Measurements from ENCODE around the gene OR5AP2.
"Not testable (repeated sequence)": the region's sequence is repeated elsewhere in the genome, so short reads cannot be mapped to it uniquely, and the experiment has no call there.

Gene OR5AP2

DNA sequence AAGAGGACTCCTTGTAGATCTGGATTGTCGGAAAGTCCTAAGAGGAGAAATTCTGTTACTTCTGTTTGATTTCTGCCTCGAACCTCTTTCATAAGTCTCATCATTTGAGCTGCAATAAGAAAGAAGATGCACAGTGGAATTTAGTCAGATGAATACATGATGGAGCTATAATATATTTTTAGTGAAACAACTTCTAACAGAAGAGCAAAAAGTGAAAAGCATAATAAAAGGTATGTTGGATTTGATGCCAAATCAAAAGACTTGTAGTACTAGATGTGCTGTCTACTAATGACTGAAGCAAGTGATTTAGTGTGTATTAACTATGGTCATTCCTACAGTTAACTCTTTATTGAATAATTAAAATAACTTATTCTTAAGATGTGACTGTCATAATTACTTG lies at the start of gene OR5AP2:
TSS of gene OR5AP2 (minus strand) at position 101 of the 400 bp plus-strand sequence. CDS start at position 101, 0 bp downstream.
- no peak for ATAC-seq

DNA sequence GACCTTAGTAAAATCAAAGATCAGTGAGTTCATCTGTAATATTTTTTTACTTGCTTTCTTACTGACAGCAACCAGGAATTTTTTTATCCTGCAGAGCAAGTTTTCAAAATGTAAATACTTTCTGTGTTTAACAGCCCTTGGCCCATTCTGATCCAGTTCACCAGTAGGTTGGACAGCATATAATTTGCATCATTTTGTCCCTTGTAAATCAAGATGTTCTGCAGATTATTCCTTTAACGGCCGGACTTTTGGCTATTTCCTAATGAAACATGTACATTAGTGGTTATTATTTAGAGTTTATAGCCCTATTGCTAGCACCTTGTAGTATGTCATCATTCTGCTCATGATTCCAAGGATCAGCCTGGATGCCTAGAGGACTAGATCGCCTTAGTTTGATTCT lies 48.9 kb upstream of the OR5AP2 start:
- ATAC-seq, result not testable (repeated sequence)

DNA sequence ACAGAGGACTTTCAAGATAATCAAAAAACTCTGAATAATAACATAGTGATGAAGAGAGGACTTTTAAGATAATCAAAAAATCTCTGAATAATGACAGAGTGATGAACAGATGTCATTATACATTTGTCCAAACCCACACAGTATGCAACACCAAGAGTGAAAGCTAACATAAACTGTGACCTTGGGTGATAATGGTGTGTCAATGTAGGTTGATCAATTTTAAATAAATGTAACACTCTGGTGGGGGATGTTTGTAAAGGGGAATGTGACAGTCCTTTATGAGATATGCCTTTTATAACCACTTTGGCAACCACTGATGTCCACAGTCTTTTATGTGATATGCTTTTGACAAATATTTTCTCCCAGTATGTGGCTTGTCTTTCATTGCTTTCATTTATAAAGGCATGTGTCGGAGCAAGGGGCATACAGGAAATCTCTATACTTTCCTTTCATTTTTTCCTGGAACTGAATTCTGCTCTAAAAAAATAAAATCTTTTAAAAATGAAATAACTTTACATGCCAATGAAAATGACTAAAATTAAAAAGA lies 46.4 kb upstream of the OR5AP2 start:
- ATAC-seq, result no peak

DNA sequence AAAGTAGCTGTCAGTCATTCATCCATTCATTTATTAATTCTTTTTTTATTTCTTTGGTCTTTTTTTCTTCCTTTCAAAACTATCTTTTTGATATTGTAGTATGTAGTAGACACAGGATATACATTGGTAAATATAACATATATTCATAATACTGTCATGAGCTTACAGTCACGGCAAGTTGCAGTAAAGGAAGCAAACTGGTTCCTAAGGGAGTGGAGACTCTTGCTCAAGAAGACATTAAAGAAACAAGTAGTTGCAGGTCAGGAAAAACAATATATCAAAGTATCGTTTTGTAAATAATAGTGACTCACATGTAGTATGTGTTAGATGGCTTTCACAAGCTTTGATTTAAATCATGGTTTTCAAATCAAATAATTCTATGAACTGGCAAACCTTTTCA lies 28.7 kb upstream of the OR5AP2 start:
- ATAC-seq, result no peak

DNA sequence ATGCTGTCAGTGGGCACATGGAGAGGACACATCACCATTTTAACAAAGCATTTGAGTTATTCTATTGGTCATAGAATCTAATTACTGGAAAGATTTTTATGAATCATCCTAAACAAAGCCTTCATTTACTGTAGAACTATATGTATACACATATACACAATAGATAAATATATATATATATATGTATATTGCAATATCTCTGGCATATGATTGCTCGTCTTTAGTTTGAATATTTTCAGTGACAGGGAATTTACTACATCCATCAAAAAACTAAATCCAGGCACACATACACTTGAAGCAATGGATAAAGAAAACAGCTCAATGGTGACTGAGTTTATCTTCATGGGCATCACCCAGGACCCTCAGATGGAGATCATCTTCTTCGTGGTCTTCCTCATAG lies 21.1 kb upstream of the OR5AP2 start, which contains the start of gene OR5AR1:
TSS of gene OR5AR1 (plus strand) at position 301 of the 400 bp plus-strand sequence. CDS start at position 301, 0 bp downstream.
- ATAC-seq, result no peak

DNA sequence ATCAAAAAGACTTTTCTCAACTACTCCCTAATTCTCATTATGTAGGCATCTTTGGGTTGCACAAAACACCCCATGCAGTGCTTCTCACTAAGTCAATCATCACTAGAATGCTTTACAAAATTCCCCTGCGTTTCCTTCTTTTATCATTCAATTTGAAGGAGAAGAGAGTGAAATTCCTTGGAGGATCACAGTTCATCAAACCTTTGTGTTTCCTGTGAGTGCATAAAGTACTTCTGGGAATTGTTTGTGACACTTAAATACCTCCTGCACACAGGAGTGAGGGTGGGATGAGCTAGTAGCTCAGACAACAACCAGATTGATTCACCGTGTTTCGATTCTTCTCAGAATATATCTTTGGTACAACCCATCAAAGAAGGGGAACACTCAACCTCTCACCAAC lies 17.5 kb upstream of the OR5AP2 start:
- no peak for ATAC-seq

DNA sequence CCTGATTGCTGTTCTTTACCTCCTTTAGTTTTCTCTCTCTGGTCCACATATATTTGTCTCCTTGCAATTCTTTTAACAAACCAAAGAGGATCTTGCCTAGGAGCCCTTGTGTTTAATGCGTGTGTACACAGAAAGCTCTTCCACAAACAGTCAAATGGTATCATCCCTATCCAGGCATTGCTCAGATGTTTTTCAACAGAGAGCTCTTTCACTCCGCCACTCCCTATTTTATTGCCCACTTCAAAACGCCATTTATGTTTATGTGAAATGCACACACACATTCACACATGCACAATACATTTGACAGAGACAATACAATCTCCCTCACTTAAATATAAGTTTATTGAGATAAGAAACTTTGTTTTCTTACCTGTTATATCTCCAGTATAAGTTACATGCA lies 4.7 kb downstream of the OR5AP2 start:
- no peak for ATAC-seq

DNA sequence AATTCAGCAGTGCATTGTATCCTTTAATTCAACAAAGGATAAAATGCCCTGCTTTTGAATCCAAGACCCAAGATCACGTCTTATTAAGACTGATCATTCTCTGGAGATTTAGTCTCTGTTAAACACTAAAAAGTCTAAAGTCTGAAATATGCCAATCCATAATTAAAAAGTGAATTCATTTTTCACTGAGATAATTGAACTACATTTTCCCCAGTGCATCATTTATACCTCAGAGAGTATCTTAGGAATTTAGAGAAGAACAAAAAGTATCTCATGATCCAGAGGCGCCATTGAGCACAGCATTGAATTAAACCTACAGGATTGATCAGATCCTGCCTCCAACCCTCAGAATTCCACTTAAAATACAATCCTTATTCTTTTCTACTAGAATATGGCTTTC lies 5.4 kb downstream of the OR5AP2 start:
- no peak for ATAC-seq

DNA sequence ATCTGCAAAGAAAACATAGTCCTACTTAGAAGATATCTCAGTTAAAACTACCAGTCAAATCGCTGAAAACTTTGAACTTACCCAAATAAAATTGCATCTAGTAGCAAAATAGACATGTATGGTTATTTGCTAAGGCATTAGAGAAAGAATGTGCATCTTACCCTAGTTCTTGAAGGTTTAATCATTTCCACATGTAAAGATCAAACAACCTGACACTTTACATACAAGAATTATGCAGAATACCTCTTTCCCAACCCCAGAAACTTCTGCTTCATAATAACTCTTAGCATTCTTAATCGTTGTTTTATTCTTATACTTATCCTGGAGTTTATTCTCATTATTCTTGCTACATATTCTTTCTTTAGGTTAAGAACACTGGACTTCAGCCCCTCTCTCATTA lies 9.9 kb downstream of the OR5AP2 start:
- no peak for ATAC-seq

DNA sequence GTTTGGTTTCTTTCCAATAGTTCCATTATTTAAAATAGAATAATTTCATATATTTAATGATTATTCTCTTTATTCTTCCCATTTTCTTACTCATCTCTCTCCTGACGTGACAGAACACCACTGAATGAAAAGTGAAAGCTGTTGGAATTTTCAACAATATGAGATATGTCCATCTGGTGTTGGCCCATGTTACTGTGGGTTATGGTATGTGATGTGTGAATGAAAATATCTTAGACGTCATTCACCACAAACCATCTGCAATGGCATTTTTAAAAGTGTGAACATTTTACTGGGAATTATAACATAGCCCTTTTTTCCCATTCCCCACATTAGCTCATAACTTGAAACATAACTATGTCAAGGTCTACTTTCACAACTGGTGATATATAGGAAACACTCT lies 16.3 kb downstream of the OR5AP2 start:
- ATAC-seq, result no peak

DNA sequence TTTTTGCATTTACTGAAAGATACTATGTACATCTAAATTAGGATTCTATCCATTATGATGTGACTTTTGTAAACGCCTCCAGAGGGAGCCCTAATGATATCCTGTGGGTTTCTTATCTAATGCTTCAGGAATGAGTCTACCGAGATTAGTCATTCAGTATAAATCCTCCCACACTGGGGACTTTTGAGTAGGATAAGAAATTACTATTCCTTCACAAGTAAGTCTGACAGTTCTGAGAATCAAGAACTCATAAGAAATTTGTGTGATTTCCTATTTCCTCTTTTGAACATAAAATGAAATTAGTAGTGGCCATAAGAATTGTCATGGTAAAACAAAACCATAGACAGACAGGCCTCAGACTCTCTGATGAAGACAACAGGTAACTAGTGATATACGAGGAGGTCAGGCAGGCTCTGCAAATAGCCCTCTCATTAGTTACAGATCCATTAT lies 17.6 kb downstream of the OR5AP2 start:
- ATAC-seq, result no peak

DNA sequence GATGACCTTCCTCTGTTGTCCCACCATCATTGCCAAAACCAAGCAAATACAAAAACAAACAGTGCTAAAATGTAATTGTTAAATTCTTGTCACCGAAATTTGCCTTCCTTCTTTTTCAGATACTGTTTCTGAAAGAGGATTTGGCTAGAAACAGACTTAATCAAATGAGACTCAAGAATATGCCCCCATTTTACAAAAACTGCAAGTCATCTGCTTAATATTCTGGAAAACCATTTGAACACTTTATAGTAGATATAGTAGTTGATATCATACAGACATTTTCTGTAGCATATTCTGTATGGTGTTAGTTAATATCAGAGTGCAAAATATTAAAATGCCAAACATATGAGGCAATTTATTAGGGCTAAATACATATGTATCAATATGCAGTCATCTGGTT lies 31.1 kb downstream of the OR5AP2 start:
- no peak for ATAC-seq

DNA sequence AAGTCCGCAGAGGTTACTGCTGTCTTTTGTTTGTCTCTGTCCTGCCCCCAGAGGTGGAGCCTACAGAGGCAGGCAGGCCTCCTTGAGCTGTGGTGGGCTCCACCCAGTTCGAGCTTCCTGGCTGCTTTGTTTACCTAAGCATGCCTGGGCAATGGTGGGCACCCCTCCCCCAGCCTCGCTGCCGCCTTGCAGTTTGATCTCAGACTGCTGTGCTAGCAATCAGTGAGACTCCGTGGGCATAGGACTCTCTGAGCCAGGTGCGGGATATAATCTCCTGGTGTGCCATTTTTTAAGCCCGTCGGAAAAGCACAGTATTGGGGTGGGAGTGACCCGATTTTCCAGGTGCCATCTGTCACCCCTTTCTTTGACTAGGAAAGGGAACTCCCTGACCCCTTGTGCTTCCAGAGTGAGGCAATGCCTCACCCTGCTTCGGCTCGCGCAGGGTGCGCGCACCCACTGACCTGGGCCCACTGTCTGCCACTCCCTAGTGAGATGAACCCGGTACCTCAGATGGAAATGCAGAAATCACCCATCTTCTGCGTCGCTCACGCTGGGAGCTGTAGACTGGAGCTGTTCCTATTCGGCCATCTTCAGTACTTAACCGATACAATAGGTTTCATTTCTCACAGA lies 50.0 kb downstream of the OR5AP2 start:
- ATAC-seq, result not testable (repeated sequence)
